Tracheal epithelial cell (primary cell): ENCODE results near the gene COMMD10. TPM values are rescaled to one million over a fixed set of nuclear protein-coding genes. Genes with fewer than 3 reads are reported as not detected.

Source experiments
- total RNA-seq: library from RNA; depleted of rRNA; stranded (reverse); fragments of >200 nt; gene quantifications from 2 replicates; pipeline ENCODE4 v1.2.1, GENCODE V29; 2014

Gene COMMD10
- total RNA-seq, result 41.2 and 43.1 TPM in 2 replicates

DNA sequence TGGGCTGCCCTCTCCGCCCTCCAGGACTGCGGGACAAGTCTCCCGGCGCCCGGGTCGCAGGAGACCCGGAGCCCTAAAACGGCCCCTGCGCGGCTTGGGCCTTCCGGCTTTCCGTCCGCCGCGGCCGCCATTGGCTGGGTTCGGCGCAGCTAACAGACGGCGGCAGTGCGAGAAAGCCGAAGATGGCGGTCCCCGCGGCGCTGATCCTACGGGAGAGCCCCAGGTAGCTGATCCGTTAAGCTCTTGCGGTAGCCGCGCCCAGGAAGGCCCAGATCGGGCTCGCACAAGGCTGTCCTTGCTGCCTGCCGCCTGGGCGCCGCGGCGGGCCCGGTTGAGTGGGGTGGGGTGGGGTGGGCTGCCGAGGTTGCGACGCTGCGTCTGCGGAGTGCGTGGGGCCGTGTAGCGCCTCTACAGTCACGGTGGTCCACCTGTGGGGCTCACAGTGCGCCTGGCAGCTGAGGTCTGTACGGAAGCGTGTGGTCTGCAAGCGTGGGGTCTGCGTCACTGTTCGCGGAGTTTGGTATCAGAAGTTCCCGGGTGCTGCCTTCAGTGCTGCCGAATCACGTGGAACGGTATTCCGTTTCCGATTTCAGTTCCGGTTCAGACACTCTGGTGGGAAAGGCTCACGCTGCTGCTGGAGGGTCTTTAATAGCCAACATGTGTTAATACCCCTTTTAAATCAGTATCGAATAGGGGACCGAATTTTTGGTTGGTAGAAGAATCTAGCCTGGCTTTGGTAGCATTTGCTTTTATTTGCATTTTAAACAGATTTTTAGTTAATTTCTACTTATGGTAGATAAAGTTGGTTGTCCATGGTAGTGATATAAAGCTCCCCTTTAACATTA lies at the start of gene COMMD10:
Gene COMMD10 (plus strand): TSS at position 155 of the 845 bp plus-strand sequence.

Other genes starting within 250 kb of the COMMD10 start
- gene ATG12, start 243.5 kb upstream of the COMMD10 start, total RNA-seq, result 43.6 and 55.0 TPM in 2 replicates
- 83.9 and 103 TPM in 2 replicates for gene AP3S1, start 243.1 kb upstream of the COMMD10 start, total RNA-seq
- 0.24 TPM in 1 of 2 replicates, not detected in the other for gene LVRN, start 122.5 kb upstream of the COMMD10 start, total RNA-seq
- gene ARL14EPL, start 52.6 kb upstream of the COMMD10 start, total RNA-seq, result not detected in 2 replicates